GM21825 (cell line): Measurements from ENCODE around the gene MADD.
"Not testable (repeated sequence)": the region's sequence is repeated elsewhere in the genome, so short reads cannot be mapped to it uniquely, and the experiment has no call there.

Experiments used
- ATAC-seq: cut with Tn5 transposase; IDR thresholded peaks from one replicate; pipeline ENCODE4 v1.9.1; 2021; ENCODE audit warnings: mild to moderate bottlenecking, moderate library complexity; ENCODE audit not compliant: unreplicated experiment

MADD gene

GRCh38 chr11:47317064-47317828, 47.3 kb downstream of the MADD start:
- no peak for ATAC-seq

DNA sequence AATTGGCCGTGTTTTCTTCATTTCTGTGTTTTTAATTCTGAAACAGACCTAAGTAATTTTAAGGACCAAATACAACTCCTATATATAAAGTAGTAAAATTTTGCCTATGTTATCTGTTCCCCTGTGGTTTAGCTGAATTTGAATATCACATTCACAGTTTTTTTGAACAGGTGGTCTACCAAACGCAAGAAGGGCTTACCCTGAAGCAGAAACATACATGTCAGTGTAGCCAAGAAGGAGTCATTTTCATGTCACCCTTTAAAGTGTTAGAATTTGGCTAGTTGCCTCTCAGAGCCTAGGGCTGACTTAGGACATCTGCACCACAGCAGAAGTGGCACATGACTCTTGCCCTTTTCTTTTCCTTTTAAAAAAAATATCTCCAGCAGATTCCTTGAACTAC, 48.2 kb downstream of the MADD start:
- no peak for ATAC-seq

- ATAC-seq = no peak
These were observed 54.6 kb downstream of the MADD start for GRCh38 chr11:47324520-47324919.

GRCh38 chr11:47325271-47326041, 55.5 kb downstream of the MADD start:
- ATAC-seq = no peak

DNA sequence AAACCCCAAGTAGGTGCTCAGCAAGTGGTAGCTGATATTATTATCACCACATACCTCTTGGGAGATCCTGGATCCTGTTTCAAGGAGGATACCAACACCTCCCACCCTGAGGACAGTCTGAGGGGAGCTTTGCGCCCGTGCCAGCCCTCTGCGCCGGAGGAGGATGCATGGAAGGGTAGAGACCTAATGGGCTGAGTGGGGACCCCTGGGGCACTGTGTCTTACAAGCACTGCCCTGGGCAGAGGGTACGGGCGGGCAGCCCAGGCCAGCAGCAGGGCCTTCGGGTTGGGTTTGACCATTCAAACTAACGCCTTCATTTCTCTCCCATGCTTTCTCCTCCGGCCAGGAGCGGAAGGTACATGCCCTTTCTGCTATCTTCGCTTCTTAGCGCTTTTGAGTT, 56.3 kb downstream of the MADD start:
- ATAC-seq = no peak

DNA sequence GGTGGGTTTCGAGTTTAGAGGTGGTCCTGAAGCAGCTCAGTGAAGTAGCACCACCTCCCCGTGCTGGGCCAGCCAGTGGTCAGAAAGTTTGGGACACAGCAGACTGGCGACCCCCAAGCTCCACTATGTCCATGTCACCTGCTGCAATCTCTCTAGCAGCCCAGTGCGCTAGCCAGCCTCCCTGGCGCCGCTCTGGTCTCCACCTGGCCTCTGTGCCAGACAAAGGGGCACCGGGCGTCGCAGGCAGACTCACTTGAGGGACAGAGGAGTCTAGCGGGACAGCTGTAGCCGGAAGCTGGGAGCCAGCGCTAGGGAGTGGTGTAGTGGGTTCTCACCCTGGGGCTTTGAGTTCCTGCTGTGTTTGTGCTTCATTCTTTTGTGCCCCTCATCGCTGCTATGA, 57.1 kb downstream of the MADD start:
- ATAC-seq = no peak

- ATAC-seq = no peak
These were observed 58.0 kb downstream of the MADD start for GRCh38 chr11:47327949-47328348.

GRCh38 chr11:47328449-47329390, 58.8 kb downstream of the MADD start:
- peak; percentile 60 for ATAC-seq

DNA sequence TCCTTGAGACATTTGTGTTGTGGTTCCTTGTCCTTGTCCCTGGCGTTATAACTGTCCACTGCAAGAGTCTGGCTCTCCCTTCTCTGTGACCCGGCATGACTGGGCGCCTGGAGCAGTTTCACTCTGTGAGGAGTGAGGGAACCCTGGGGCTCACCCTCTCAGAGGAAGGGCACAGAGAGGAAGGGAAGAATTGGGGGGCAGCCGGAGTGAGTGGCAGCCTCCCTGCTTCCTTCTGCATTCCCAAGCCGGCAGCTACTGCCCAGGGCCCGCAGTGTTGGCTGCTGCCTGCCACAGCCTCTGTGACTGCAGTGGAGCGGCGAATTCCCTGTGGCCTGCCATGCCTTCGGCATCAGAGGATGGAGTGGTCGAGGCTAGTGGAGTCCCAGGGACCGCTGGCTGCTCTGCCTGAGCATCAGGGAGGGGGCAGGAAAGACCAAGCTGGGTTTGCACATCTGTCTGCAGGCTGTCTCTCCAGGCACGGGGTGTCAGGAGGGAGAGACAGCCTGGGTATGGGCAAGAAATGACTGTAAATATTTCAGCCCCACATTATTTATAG, 59.6 kb downstream of the MADD start:
- no peak for ATAC-seq

DNA sequence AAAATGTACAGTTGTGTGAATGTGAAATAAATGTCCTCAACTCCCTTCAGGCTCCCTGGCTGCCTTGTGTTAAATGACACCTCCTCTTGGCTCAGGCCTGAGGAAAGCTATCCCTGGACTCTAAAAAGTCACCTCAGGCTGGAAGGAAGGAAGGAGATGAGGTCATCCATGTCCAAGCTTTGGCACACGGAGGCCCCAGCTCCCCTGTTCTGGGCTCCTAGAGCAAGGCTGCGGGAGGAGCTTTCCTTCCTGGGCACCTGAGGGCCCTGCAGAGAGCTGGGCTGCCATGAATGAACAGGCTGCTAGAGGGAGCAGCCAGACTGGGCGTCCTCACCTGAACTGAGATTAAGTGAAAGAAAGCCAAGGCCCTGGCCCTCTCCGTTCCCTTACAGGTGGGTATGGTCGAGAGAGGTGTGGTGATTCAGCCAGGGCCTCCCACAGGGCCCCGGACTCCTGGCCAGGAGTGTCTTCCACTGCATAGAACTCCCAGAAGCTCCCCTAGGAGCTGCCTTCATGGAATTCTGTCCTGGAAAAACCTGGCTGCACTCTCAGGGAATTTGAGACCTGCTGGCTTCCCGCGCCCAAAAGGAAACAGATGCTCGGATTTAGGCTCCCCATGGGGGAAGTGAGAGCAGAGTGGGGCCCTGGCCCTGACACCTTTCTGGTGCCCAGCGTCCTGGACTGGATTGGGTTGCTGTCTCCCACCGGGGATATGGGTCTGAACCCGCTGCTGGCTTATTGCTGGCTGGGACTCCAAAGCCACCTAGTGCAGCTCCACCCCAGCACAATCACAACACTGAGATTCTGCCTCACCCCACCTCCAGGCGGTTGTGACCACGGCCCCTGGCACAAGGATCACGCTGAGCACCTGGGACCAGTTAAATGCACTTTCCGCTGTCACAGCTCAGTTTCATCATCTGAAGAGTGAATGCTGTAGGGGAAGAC, 60.3 kb downstream of the MADD start:
- ATAC-seq = no peak

DNA sequence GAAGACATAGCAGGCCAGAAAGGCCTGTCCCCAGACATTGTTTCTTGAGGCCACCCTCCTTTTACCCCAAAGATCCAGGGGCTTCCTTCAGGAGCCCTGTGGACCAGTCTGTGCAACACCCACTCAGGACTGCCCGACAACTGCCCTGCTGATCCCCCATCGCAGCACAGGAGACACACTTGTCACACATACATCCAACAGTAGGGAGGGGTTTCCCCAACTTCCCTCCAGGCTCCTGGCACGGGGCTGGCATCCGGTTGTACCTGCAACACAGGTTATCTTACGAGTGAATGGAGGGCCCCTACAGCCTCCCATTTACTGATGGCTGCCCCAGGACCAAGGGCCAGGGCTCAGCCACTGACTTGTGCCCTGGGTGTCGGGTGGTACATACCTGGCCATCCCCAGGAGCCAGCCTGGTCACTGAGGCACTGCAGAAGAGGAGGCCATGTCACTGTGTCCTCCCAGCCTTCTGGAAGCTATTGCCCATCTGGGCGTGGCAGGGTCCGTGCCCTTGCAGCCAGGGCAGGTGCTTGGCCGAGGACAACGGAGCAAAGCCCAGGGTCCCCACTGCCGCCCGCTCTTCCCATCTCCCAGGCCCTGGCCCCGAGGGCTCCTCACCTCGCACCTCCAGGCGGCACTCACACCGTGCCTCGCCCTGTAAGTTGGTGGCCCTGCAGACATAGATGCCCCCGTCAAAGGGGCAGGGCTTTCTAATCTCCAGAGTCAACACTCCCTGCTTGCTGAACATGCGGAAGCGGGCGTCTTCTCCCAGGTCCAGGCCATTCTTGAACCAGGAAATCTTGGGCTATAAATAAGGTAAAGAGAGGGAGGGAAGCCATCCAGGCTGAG, 61.7 kb downstream of the MADD start:
- ATAC-seq = no peak

GRCh38 chr11:47332303-47332711, 62.4 kb downstream of the MADD start:
- ATAC-seq = no peak

- no peak for ATAC-seq
These were observed 63.0 kb downstream of the MADD start for GRCh38 chr11:47332791-47333525.

DNA sequence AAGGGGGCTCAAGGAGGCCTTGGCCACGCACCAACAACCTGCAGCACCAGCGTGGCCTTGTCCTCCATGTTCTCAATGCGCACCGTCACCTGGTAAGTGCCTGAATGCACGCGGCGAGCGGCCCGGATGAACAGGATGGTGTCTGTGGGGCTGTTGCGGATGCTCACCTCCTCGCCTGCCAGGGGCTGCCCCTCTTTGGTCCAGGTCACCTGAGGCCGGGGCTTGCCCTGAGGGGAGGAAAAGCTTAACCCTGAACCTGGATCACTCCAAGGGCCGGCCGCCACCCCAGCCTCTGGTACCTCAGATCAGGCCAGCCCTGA, 63.6 kb downstream of the MADD start:
- no peak for ATAC-seq

- no peak for ATAC-seq
These were observed 64.0 kb downstream of the MADD start for GRCh38 chr11:47333886-47334443.

DNA sequence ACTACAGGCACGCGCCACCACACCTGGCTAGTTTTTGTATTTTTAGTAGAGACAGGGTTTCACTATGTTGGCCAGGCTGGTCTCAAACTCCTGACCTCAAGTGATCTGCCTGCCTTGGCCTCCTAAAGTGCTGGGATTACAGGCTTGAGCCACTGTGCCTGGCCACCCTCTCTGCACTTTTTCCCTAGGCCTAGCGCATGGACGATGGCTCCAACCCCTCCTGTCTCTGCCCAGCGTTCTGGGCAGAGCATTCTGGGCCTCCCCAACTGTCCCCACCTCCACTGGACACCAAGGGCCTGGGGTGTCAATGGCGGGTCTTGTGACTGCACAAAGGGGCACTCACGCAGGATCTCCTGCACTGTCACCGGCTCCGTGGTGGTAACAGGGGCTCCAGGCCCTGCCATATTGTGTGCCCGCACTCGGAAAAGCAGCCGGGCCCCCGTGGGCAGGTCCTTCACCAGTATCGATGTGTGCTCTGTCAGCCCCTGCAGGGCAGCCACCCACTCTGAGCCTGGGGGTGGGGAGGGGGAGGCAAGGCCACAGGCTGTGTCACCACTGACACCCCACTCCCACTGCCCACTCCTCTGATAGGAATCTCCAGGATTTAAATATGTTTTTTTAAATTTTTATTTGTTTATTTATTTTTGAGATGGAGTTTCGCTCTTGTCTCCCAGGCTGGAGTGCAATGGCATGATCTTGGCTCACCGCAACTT, 64.9 kb downstream of the MADD start:
- ATAC-seq = not testable (repeated sequence)

- no peak for ATAC-seq
These were observed 65.8 kb downstream of the MADD start for GRCh38 chr11:47335733-47336132.
